ENCODE data around the gene SERPINA1. TPM values are rescaled to one million over a fixed set of nuclear protein-coding genes. Genes with fewer than 3 reads are reported as not detected.

Gene SERPINA1
- total and polyA plus RNA-seq, 4 donors: 10,220 to 47,972 (median 25,583) TPM

GRCh38 chr14:94395282-94395887, 7.0 kb upstream of the SERPINA1 start:
- DNase-seq (ENCODE audit: low spot score): no peak
- no peaks in the 10 kb centered on the region for H3K36me3 ChIP-seq (ENCODE audit: control insufficient read depth in 4 of 4, insufficient read depth in 3 of 4, low read depth in 1 of 4, low read length in 3 of 4)
- peak overlapping the region; percentile 20 to 67 for H3K9ac ChIP-seq (ENCODE audit: low read depth in 1 of 2, low read length in 2 of 2)
- H3K4me1 ChIP-seq (ENCODE audit: control insufficient read depth in 4 of 4, insufficient read depth in 4 of 4, low read length in 3 of 4): peaks cover 15 to 60% (median 48%) of the 10 kb centered on the region in 4 donors
- no peaks in the 10 kb centered on the region for H3K27me3 ChIP-seq (ENCODE audit: control insufficient read depth in 4 of 4, insufficient read depth in 4 of 4, low read length in 3 of 4)
- 28% methylated on average over 4 of the region's 4 CpGs for WGBS
- H3K9me3 ChIP-seq (ENCODE audit: control insufficient read depth in 4 of 4, low read length in 3 of 4): no peaks in the 10 kb centered on the region
- TF ChIP-seq ZBTB33 (IDR thresholded peaks at IDR 0.05) (no peak), JUND (IDR thresholded peaks at IDR 0.05) (no peak), ATF3 (IDR thresholded peaks at IDR 0.05) (no peak), GABPA (IDR thresholded peaks at IDR 0.05 in 1 of 2, conservative IDR thresholded peaks at IDR 0.05 in 1 of 2) (no peak), SP1 (IDR thresholded peaks at IDR 0.05) (no peak), NR2F2 (IDR thresholded peaks at IDR 0.05) (no peak), FOXA2 (IDR thresholded peaks at IDR 0.05) (no peak), TAF1 (conservative IDR thresholded peaks at IDR 0.05) (peak; percentile 45), RAD21 (IDR thresholded peaks at IDR 0.05) (no peak), MAX (IDR thresholded peaks at IDR 0.05) (no peak), EGR1 (IDR thresholded peaks at IDR 0.05; ENCODE audit: low read depth in 2 of 2) (peak in 1 of 2 donors; percentile 72), HNF4A (conservative IDR thresholded peaks at IDR 0.05) (no peak), FOXA1 (IDR thresholded peaks at IDR 0.05) (no peak), YY1 (IDR thresholded peaks at IDR 0.05) (no peak)
- TF ChIP-seq, protein P1, sequence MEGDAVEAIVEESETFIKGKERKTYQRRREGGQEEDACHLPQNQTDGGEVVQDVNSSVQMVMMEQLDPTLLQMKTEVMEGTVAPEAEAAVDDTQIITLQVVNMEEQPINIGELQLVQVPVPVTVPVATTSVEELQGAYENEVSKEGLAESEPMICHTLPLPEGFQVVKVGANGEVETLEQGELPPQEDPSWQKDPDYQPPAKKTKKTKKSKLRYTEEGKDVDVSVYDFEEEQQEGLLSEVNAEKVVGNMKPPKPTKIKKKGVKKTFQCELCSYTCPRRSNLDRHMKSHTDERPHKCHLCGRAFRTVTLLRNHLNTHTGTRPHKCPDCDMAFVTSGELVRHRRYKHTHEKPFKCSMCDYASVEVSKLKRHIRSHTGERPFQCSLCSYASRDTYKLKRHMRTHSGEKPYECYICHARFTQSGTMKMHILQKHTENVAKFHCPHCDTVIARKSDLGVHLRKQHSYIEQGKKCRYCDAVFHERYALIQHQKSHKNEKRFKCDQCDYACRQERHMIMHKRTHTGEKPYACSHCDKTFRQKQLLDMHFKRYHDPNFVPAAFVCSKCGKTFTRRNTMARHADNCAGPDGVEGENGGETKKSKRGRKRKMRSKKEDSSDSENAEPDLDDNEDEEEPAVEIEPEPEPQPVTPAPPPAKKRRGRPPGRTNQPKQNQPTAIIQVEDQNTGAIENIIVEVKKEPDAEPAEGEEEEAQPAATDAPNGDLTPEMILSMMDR (IDR thresholded peaks at IDR 0.05; ENCODE audit: low read depth, low read length, missing input control): no peak
- TF ChIP-seq, protein P2, sequence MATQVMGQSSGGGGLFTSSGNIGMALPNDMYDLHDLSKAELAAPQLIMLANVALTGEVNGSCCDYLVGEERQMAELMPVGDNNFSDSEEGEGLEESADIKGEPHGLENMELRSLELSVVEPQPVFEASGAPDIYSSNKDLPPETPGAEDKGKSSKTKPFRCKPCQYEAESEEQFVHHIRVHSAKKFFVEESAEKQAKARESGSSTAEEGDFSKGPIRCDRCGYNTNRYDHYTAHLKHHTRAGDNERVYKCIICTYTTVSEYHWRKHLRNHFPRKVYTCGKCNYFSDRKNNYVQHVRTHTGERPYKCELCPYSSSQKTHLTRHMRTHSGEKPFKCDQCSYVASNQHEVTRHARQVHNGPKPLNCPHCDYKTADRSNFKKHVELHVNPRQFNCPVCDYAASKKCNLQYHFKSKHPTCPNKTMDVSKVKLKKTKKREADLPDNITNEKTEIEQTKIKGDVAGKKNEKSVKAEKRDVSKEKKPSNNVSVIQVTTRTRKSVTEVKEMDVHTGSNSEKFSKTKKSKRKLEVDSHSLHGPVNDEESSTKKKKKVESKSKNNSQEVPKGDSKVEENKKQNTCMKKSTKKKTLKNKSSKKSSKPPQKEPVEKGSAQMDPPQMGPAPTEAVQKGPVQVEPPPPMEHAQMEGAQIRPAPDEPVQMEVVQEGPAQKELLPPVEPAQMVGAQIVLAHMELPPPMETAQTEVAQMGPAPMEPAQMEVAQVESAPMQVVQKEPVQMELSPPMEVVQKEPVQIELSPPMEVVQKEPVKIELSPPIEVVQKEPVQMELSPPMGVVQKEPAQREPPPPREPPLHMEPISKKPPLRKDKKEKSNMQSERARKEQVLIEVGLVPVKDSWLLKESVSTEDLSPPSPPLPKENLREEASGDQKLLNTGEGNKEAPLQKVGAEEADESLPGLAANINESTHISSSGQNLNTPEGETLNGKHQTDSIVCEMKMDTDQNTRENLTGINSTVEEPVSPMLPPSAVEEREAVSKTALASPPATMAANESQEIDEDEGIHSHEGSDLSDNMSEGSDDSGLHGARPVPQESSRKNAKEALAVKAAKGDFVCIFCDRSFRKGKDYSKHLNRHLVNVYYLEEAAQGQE (IDR thresholded peaks at IDR 0.05): no peak
- peak overlapping the region; percentile 8 to 40 (median 37) for H3K4me3 ChIP-seq (ENCODE audit: low read depth in 1 of 3, low read length in 3 of 3)
- H3K27ac ChIP-seq (ENCODE audit: low read depth in 1 of 2, low read length in 2 of 2): peak overlapping the region; percentile 94 to 98
